Amniotic epithelial cell (primary cell): ENCODE results near the gene TCP11L1.
"Not testable (repeated sequence)": the region's sequence is repeated elsewhere in the genome, so short reads cannot be mapped to it uniquely, and the experiment has no call there.

ENCODE experiments used
- DNase-seq: peaks from one replicate; pipeline ENCODE4 v3.0.0-alpha.2; 2010; ENCODE audit warnings: low read depth

The TCP11L1 gene

DNA sequence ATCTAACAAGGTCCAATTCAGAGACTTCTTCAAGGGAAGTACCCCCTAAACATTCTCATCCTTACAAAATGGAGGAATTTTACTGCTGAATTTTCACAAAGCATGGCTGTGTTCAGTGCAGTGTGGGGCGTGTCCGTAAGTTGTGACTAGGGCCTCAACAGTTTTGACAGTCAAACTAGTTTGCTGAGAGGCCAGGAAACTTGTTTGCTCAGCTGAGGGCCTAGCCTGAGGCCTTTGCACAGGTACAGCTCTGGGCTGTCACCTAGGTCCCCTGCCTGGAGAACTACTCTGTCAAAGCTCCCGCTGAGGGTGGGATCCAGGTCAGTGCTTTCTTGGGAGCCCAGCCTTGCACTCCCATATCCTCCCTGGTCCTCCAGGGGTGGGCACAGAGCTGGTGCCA is 27.9 kb downstream of the TCP11L1 start:
- DNase-seq: no peak

GRCh38 chr11:33068611-33069340 is 29.4 kb downstream of the TCP11L1 start:
- DNase-seq: no peak

DNA sequence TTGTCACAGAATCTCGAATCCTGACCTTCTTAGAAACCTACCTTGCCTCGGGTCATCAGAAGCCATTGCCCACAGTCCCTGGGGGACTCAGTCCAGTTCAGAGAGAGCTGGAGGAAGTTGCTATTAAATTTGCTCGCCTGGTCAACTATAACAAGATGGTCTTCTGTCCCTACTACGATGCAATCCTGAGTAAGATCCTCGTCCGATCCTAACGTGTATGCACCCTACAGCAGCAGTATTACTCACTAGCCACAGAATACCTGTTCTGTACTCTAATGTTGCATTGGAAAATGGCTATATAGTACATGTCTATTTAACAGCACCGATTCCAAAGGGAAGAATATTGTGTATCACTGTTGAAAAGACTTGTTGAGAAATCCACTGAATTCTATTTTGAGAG is 33.1 kb downstream of the TCP11L1 start:
- no peak for DNase-seq

GRCh38 chr11:33083918-33084317 is 44.5 kb downstream of the TCP11L1 start:
- no peak for DNase-seq

GRCh38 chr11:33086017-33086416 is 46.6 kb downstream of the TCP11L1 start:
- no peak for DNase-seq

- peak; percentile 81 for DNase-seq
Observed at GRCh38 chr11:33089776-33090175, 50.4 kb downstream of the TCP11L1 start.

- no peak for DNase-seq
Observed at GRCh38 chr11:33094157-33094556, 54.8 kb downstream of the TCP11L1 start.

DNA sequence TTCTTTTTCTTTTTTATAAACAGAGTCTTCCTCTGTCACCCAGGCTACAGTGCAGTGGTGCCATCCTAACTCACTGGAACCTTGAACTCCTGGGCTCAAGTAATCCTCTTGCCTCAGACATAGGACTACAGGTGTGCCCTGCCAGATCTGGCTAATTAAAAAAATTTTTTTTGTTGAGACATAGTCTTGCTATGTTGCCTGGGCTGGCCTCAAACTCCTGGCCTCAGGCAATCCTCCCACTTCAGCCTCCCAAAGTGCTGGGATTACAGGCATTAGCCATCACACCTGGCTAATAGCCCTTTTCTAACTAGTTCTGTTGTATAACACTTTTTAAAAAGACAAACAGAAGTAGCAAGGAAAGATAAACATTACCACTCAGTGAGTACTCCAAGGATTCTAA is 64.5 kb downstream of the TCP11L1 start:
- no peak for DNase-seq

DNA sequence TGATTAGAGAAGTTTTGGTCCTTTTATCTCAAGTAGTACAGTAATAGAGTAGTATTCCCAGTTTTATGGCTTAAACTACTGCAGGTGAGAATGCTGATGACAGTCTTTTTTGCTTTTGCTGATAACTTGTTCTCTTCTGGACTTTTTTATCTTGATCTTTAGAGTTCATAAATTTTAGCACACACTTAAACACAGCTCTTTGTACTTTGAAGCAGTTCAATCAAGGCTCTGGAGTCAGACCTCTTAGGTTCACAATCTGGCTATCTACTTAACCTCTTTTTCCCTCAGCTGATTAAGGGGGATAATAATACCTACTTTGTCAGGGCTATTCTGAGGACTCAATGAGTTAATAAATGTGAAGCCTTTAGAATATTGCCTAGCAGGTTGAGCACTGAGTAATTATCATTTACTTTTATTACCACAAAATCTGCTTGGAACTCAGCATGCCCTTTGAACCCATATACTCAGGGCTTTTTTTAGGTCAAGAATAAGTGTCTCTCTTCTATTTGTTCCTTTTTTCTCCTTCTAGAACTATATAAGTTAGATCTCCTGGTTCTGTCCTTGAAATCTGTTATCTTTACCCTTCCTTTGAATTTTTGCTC is 70.0 kb downstream of the TCP11L1 start:
- DNase-seq: no peak

DNA sequence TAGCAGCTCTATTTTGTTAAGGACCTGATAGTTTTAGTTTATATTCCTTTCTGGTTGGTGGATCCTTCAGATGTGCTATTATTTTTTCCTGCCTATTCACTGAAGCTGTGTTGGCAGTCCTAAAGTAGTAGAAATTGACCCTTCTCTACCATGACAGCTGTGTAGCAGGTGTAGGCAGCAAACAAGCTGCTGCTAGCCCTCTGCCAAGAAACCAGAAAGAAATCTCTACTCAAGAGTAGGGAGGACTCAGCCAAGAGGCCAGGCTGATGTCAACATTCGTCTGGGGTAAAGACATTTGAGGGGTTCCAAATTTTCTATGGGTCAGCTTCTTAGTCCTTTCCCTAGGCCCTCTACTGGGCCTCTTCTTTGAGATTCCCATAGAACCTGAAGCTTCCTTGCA is 70.7 kb downstream of the TCP11L1 start:
- no peak for DNase-seq

GRCh38 chr11:33116535-33116934 is 77.2 kb downstream of the TCP11L1 start:
- DNase-seq: peak; percentile 10

DNA sequence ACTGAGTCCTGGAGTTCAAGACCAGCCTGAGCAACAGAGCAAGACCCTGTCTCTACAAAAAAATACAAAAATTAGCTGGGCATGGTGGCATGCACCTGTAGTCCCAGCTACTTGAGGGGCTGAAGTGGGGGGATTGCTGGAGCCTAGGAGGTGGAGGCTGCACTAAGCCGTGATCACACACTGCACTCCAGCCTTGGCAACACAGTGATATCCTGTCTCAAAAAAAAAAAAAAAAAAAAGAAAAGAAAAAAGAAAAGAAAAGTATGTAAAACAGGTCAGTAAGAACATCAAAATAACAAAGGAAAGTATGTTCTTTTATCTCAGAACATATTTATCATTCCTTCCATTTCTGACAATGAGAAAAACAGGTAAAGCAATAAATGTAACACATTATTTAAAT is 83.3 kb downstream of the TCP11L1 start:
- not testable (repeated sequence) for DNase-seq
